Measurements from ENCODE around the gene BRCA1. TPM values are rescaled to one million over a fixed set of nuclear protein-coding genes. Genes with fewer than 3 reads are reported as not detected.
A peak's percentile ranks its signal among the peaks of the same experiment; 100 is the strongest.
"Not testable (repeated sequence)": the region's sequence is repeated elsewhere in the genome, so short reads cannot be mapped to it uniquely, and the experiment has no call there.

Gene BRCA1
- total RNA-seq, 6 experiments from 2014 or later, result 3.1 to 6.7 (median 3.9) TPM

- peaks cover 0 to 36% (median 15%) of the 10 kb centered on the region in 4 donors for H3K4me1 ChIP-seq
Measured at GRCh38 chr17:43170140-43170765, 45.1 kb upstream of the BRCA1 start.

DNA sequence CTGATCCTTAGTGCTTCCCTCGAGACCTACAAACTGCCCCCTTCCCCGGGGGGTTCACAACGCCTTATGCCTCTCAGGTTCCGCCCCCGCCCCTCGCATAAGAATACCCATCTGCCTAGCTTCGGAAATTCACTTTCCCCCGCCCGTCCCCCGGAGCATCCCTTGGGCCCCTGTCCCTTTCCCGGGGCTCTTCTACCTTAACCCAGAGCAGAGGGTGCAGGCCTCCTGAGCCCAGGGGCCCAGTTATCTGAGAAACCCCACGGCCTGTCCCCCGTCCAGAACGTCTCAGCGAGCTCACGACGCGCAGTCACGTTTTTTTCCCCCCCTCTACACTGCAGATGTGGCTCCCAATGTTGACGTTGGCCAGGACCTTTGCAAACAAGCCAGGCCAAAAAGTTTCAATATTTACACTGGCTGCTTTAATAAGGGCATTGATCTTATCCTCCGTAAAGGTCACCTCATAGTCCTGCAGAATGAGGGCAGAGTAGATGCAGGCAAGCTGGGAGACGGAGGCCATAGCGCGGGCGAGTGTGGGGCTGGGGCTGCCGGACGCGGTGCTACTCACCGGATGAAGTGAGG lies 44.5 kb upstream of the BRCA1 start:
- intact Hi-C loops (cut with DNase I), result no loop called here
- H3K4me3 ChIP-seq, result peak overlapping the region; percentile 76 to 85 (median 80)
- H3K9me3 ChIP-seq, result no peaks in the 10 kb centered on the region
- TF ChIP-seq, protein P1, sequence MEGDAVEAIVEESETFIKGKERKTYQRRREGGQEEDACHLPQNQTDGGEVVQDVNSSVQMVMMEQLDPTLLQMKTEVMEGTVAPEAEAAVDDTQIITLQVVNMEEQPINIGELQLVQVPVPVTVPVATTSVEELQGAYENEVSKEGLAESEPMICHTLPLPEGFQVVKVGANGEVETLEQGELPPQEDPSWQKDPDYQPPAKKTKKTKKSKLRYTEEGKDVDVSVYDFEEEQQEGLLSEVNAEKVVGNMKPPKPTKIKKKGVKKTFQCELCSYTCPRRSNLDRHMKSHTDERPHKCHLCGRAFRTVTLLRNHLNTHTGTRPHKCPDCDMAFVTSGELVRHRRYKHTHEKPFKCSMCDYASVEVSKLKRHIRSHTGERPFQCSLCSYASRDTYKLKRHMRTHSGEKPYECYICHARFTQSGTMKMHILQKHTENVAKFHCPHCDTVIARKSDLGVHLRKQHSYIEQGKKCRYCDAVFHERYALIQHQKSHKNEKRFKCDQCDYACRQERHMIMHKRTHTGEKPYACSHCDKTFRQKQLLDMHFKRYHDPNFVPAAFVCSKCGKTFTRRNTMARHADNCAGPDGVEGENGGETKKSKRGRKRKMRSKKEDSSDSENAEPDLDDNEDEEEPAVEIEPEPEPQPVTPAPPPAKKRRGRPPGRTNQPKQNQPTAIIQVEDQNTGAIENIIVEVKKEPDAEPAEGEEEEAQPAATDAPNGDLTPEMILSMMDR (IDR thresholded peaks at IDR 0.05), result no peak
- no peak for TF ChIP-seq POLR2A (IDR thresholded peaks at IDR 0.05)
- DNase-seq (peak; percentile 48 to 80 (median 71)), ATAC-seq (peak; percentile 65 to 81 (median 76))
- H3K4me1 ChIP-seq, result peaks cover 0 to 30% (median 12%) of the 10 kb centered on the region in 4 donors
- no peaks in the 10 kb centered on the region for H3K27me3 ChIP-seq
- peak overlapping the region; percentile 93 to 98 (median 93) for H3K27ac ChIP-seq
- no peaks in the 10 kb centered on the region for H3K36me3 ChIP-seq
- WGBS (ENCODE audit: insufficient coverage, low coverage, low lambda C conversion rate, missing lambda C conversion rate), result 1% methylated on average over 27 of the region's 29 CpGs

More at GRCh38 chr17:43170140-43170765, 45.1 kb upstream of the BRCA1 start:
- intact Hi-C loops (cut with DNase I), result no loop called here
- ATAC-seq (peak; percentile 69 to 80 (median 76)), DNase-seq (peak; percentile 81 to 91 (median 85))
- TF ChIP-seq, protein P1 (IDR thresholded peaks at IDR 0.05), result no peak
- no peak for TF ChIP-seq POLR2A (IDR thresholded peaks at IDR 0.05)
- under 1% methylated on average over 19 of the region's 27 CpGs for WGBS (ENCODE audit: insufficient coverage, low coverage, low lambda C conversion rate, missing lambda C conversion rate)
- H3K27ac ChIP-seq, result peak overlapping the region; percentile 93 to 98 (median 93)
- H3K36me3 ChIP-seq, result no peaks in the 10 kb centered on the region
- peak overlapping the region; percentile 76 to 85 (median 80) for H3K4me3 ChIP-seq
- no peaks in the 10 kb centered on the region for H3K27me3 ChIP-seq
- no peaks in the 10 kb centered on the region for H3K9me3 ChIP-seq

DNA sequence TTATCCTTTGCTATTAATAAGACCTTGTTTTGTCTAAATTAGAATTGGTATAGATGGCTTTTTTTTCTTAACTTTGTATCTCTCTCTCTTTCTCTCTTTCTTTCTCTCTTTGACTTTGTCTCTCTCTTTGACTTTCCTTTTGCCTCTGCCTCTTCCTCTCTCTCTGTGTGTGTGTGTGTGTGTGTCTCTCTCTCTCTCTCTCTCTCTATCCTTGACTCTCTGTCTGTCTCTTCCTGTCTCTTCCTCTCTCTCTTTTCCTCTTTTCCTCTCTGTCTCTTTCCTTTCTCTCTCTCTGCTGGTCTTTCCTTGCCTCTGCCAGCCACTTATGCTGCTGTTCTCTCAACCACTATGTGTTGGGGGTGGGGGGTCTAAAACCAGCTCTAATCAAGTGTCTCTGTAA lies 40.8 kb upstream of the BRCA1 start:
- ATAC-seq; DNase-seq; H3K27me3 ChIP-seq; H3K9me3 ChIP-seq; H3K4me1 ChIP-seq; intact Hi-C loops (cut with DNase I); H3K36me3 ChIP-seq; H3K27ac ChIP-seq; H3K4me3 ChIP-seq: not testable (repeated sequence)

DNA sequence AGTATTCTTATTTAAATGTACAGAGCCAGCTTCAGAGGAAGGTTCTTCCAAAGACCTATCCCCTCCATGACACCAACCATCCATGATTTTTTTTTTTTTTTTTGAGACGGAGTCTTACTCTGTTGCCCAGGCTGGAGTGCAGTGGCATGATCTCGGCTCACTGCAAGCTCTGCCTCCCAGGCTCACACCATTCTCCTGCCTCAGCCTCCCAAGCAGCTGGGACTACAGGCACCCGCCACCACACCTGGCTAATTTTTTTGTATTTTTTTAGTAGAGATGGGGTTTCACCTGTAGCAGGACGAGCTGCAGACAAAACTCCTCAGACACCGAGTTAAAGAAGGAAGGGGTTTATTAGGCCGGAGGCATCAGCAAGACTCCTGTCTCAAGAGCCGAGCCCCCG lies 34.8 kb upstream of the BRCA1 start:
- H3K27me3 ChIP-seq; H3K27ac ChIP-seq; H3K4me1 ChIP-seq; H3K9me3 ChIP-seq; DNase-seq; intact Hi-C loops (cut with DNase I); H3K36me3 ChIP-seq; H3K4me3 ChIP-seq; ATAC-seq: not testable (repeated sequence)
- whole genome bisulfite sequencing (ENCODE audit: insufficient coverage, low coverage, low lambda C conversion rate, missing lambda C conversion rate), result 84% methylated on average over 6 of the region's 8 CpGs

DNA sequence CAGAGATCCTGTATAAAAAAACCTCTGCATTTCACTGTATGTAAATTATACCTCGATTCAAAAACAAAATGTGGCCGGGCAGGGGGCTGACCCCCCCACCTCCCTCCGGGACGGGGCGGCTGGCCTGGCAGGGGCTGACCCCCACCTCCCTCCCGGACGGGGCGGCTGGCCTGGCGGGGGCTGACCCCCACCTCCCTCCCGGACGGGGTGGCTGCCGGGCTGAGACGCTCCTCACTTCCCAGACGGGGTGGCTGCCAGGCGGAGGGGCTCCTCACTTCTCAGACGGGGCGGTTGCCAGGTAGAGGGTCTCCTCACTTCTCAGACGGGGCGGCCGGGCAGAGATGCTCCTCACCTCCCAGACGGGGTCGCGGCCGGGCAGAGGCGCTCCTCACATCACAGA lies 34.1 kb upstream of the BRCA1 start:
- intact Hi-C loops (cut with DNase I); DNase-seq: not testable (repeated sequence)
- WGBS (ENCODE audit: insufficient coverage, low coverage, low lambda C conversion rate, missing lambda C conversion rate), result no CpG with 5 or more reads among the region's 25 CpGs

DNA sequence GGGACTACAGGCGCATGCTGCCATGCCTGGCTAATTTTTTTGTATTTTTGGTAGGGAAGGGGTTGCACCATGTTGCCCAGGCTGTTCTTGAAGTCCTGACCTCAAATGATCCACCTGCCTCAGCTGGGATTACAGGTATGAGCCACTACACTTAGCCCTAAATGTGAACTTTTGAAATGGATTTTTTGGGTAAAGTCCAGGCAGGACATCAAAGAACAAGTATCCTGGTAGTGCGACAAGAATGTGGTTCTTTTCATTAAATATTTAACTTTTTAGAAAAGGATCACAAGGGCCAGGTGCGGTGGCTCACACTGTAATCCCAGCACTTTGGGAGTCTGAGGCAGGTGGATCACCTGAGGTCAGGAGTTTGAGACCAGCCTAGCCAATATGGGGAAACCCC lies 30.5 kb upstream of the BRCA1 start:
- DNase-seq, result no peak
- H3K9me3 ChIP-seq, result no peaks in the 10 kb centered on the region
- no peak overlapping the region for H3K27ac ChIP-seq
- no peaks in the 10 kb centered on the region for H3K36me3 ChIP-seq
- no peak overlapping the region for H3K4me3 ChIP-seq
- no peaks in the 10 kb centered on the region for H3K27me3 ChIP-seq
- H3K4me1 ChIP-seq, result peaks cover 0 to 13% (median 0%) of the 10 kb centered on the region in 4 donors
- whole genome bisulfite sequencing (ENCODE audit: insufficient coverage, low coverage, low lambda C conversion rate, missing lambda C conversion rate), result 58% methylated on average over 3 of the region's 3 CpGs
- TF ChIP-seq, protein P1 (IDR thresholded peaks at IDR 0.05), result no peak
- TF ChIP-seq POLR2A (IDR thresholded peaks at IDR 0.05), result no peak
- intact Hi-C loops (cut with DNase I), result no loop called here
- ATAC-seq, result no peak

More for the DNA sequence above, 34.1 kb upstream of the BRCA1 start:
- H3K4me1 ChIP-seq, H3K9me3 ChIP-seq, ATAC-seq, H3K27me3 ChIP-seq, H3K36me3 ChIP-seq, H3K4me3 ChIP-seq, H3K27ac ChIP-seq: not testable (repeated sequence)

DNA sequence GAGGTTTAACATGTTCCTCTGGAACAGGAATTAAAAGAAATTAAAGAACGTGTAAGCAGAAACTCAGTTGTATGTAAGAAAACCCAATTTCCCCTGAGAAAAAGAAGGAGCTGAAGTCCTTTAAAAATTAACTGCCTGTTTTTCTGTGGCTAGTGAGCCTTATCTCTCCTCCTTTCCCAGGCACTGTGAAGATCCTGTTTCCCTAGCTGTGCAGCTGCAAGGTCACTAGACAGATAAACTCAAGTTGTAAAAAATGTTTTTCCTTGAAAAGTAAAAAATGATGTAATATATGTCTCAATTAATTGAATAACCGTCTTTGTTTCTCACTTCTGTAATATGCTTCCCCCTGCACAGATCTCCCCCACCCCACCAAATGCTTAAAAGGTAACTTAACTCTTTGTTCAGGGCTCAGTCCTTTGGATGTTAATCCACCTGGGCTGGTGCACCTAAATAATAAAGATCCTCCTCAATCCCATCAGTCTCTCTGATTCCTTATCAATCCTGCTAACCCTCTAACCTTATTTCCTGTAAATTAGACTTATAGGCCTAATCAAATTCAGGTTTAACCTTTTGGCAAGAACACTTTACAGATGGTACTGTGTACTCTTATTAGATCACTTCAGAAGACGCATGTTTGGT lies 28.2 kb upstream of the BRCA1 start:
- WGBS (ENCODE audit: insufficient coverage, low coverage, low lambda C conversion rate, missing lambda C conversion rate), result 67% methylated on average over 3 of the region's 3 CpGs

More for the DNA sequence above, 28.2 kb upstream of the BRCA1 start:
- Histone ChIP-seq H3K4me1 (peaks cover 0 to 13% (median 0%) of the 10 kb centered on the region in 4 donors), H3K27ac (peak overlapping the region in 1 of 3 donors; percentile 2)
- H3K9me3 ChIP-seq; ATAC-seq; H3K4me3 ChIP-seq; DNase-seq; intact Hi-C loops (cut with DNase I); H3K36me3 ChIP-seq; H3K27me3 ChIP-seq: not testable (repeated sequence)

All from right lobe of liver (tissue), 6 donors.